Astrocyte (in vitro differentiated cells and primary cell): ENCODE results near the gene KLHDC8B. TPM values are rescaled to one million over a fixed set of nuclear protein-coding genes. Genes with fewer than 3 reads are reported as not detected.

Source experiments
- DNase-seq: peaks from one replicate; pipeline ENCODE4 v3.0.0-alpha.2; 2010; ENCODE audit warnings: low read depth
- FAIRE-seq: peaks from 2 replicates; lab custom pipeline; 2011; peaks lifted over from hg19 to GRCh38; lab: Jason Lieb, UNC
- H2AFZ ChIP-seq: 2 replicates; pipeline ENCODE4 v1.6.0; 2012; ENCODE audit warnings: low read depth, low read length, inconsistent platforms
- H3K27ac ChIP-seq: 2 replicates; pipeline ENCODE4 v1.5.1; 2011; ENCODE audit warnings: low read depth, low read length, inconsistent platforms
- H3K27me3 ChIP-seq: 2 replicates; pipeline ENCODE4 v1.6.0; 2011; ENCODE audit warnings: low read length, inconsistent platforms; ENCODE audit not compliant: insufficient read depth
- H3K36me3 ChIP-seq: 2 replicates; pipeline ENCODE4 v1.5.1; 2011; ENCODE audit warnings: low read length, inconsistent platforms; ENCODE audit not compliant: insufficient read depth
- H3K4me1 ChIP-seq: 2 replicates; pipeline ENCODE4 v1.5.1; 2011; ENCODE audit warnings: low read length, inconsistent platforms; ENCODE audit not compliant: insufficient read depth
- H3K4me2 ChIP-seq: 2 replicates; pipeline ENCODE4 v1.6.0; 2012; ENCODE audit warnings: low read length, inconsistent platforms
- H3K4me3 ChIP-seq: 2 replicates; pipeline ENCODE4 v1.5.1; 2011; ENCODE audit warnings: low read depth, mild to moderate bottlenecking, low read length, inconsistent platforms; ENCODE audit not compliant: insufficient read depth
- H3K79me2 ChIP-seq: 2 replicates; pipeline ENCODE4 v1.6.0; 2012; ENCODE audit warnings: mild to moderate bottlenecking, low read length, inconsistent platforms; ENCODE audit not compliant: insufficient read depth
- H3K9ac ChIP-seq: 2 replicates; pipeline ENCODE4 v1.6.0; 2012; ENCODE audit warnings: mild to moderate bottlenecking, low read length, inconsistent platforms
- H3K9me3 ChIP-seq: 2 replicates; pipeline ENCODE4 v1.5.1; 2012; ENCODE audit warnings: low read depth, mild to moderate bottlenecking, low read length, inconsistent platforms; ENCODE audit not compliant: insufficient read depth
- H4K20me1 ChIP-seq: 2 replicates; pipeline ENCODE4 v1.6.0; 2012; ENCODE audit warnings: low read length, inconsistent platforms; ENCODE audit not compliant: insufficient read depth
- H3K27ac Mint-ChIP-seq: one replicate; pipeline ENCODE4 v1.8.0; 2021; ENCODE audit warnings: mild to moderate bottlenecking, mixed read lengths; ENCODE audit not compliant: unreplicated experiment
- H3K27me3 Mint-ChIP-seq: one replicate; pipeline ENCODE4 v1.8.0; 2021; ENCODE audit warnings: low read depth, mixed read lengths; ENCODE audit not compliant: unreplicated experiment
- H3K36me3 Mint-ChIP-seq: one replicate; pipeline ENCODE4 v1.8.0; 2021; ENCODE audit warnings: low read depth, mixed read lengths; ENCODE audit not compliant: unreplicated experiment
- H3K4me1 Mint-ChIP-seq: one replicate; pipeline ENCODE4 v1.8.0; 2021; ENCODE audit warnings: low read depth, mixed read lengths; ENCODE audit not compliant: unreplicated experiment
- H3K4me3 Mint-ChIP-seq: one replicate; pipeline ENCODE4 v1.8.0; 2021; ENCODE audit warnings: mild to moderate bottlenecking, moderate library complexity, mixed read lengths; ENCODE audit not compliant: unreplicated experiment
- H3K9me3 Mint-ChIP-seq: one replicate; pipeline ENCODE4 v1.8.0; 2021; ENCODE audit warnings: mild to moderate bottlenecking, mixed read lengths; ENCODE audit not compliant: unreplicated experiment
- EZH2 ChIP-seq: IDR thresholded peaks from 2 replicates; pipeline ENCODE4 v1.6.1; 2012; ENCODE audit warnings: mild to moderate bottlenecking, low read length, inconsistent platforms; ENCODE audit not compliant: insufficient read depth
- total RNA-seq: library from RNA; stranded (reverse); gene quantifications from 2 replicates; pipeline ENCODE4 v1.2.1, GENCODE V29; 2021
- TF ChIP-seq, protein P1 (sequence below): IDR thresholded peaks from 2 replicates; pipeline ENCODE4 v1.5.1; 2011; ENCODE audit warnings: low read depth, mild to moderate bottlenecking, inconsistent platforms, low read length, moderate library complexity; ENCODE audit not compliant: insufficient read depth

Gene KLHDC8B
- total RNA-seq, 1 donor from 2014 or later: 31.6 TPM

GRCh38 chr3:49135499-49135898 lies 35.9 kb upstream of the KLHDC8B start:
- TF ChIP-seq EZH2: no peak
- TF ChIP-seq, protein P1, sequence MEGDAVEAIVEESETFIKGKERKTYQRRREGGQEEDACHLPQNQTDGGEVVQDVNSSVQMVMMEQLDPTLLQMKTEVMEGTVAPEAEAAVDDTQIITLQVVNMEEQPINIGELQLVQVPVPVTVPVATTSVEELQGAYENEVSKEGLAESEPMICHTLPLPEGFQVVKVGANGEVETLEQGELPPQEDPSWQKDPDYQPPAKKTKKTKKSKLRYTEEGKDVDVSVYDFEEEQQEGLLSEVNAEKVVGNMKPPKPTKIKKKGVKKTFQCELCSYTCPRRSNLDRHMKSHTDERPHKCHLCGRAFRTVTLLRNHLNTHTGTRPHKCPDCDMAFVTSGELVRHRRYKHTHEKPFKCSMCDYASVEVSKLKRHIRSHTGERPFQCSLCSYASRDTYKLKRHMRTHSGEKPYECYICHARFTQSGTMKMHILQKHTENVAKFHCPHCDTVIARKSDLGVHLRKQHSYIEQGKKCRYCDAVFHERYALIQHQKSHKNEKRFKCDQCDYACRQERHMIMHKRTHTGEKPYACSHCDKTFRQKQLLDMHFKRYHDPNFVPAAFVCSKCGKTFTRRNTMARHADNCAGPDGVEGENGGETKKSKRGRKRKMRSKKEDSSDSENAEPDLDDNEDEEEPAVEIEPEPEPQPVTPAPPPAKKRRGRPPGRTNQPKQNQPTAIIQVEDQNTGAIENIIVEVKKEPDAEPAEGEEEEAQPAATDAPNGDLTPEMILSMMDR: no peak
- H3K4me1 Mint-ChIP-seq: peaks cover 10% of the 10 kb centered on the region
- Histone ChIP-seq H3K4me2 (no peak overlapping the region), H3K36me3 (peaks cover 3% of the 10 kb centered on the region), H4K20me1 (peaks cover 16% of the 10 kb centered on the region), H3K27me3 (no peaks in the 10 kb centered on the region), H3K9me3 (no peaks in the 10 kb centered on the region), H3K9ac (no peak overlapping the region), H3K4me3 (no peak overlapping the region), H2AFZ (no peak overlapping the region), H3K27ac (no peak overlapping the region), H3K4me1 (peaks cover 22% of the 10 kb centered on the region), H3K79me2 (peaks cover 24% of the 10 kb centered on the region)
- no peak for FAIRE-seq
- H3K27ac Mint-ChIP-seq: no peak overlapping the region
- no peaks in the 10 kb centered on the region for H3K27me3 Mint-ChIP-seq
- H3K4me3 Mint-ChIP-seq: peak overlapping the region; percentile 14
- H3K36me3 Mint-ChIP-seq: peaks cover 3% of the 10 kb centered on the region
- H3K9me3 Mint-ChIP-seq: peaks cover 3% of the 10 kb centered on the region
- DNase-seq: no peak

DNA sequence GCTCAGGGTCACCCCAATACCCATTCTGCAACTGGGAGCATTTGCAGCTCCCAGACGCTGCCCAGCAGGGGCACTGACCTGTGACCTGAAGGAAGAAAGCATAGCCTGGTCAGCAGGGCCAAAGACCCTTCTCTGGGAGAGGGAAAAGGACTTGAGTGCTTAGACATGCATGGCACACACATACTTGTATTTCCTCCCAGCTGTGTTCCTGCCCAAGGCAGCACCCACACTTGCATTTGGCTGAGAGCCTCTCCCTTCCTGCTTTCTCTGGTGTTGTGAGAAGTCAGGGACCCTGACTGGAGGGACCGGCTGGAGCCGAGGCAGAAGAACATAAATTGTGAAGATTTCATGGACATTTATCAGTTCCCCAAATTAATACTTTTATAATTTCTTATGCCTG lies 31.3 kb upstream of the KLHDC8B start:
- Histone ChIP-seq H3K27ac (no peak overlapping the region), H3K4me3 (no peak overlapping the region), H3K9ac (no peak overlapping the region), H3K4me2 (no peak overlapping the region), H3K4me1 (no peaks in the 10 kb centered on the region), H4K20me1 (no peaks in the 10 kb centered on the region), H3K27me3 (no peaks in the 10 kb centered on the region), H2AFZ (no peak overlapping the region), H3K36me3 (no peaks in the 10 kb centered on the region), H3K9me3 (no peaks in the 10 kb centered on the region), H3K79me2 (no peaks in the 10 kb centered on the region)
- peaks cover 17% of the 10 kb centered on the region for H3K9me3 Mint-ChIP-seq
- TF ChIP-seq, protein P1: no peak
- FAIRE-seq (no peak), DNase-seq (no peak)
- H3K27ac Mint-ChIP-seq: no peak overlapping the region
- H3K4me3 Mint-ChIP-seq: no peak overlapping the region
- peaks cover 4% of the 10 kb centered on the region for H3K27me3 Mint-ChIP-seq
- H3K4me1 Mint-ChIP-seq: peaks cover 3% of the 10 kb centered on the region
- peaks cover 2% of the 10 kb centered on the region for H3K36me3 Mint-ChIP-seq

DNA sequence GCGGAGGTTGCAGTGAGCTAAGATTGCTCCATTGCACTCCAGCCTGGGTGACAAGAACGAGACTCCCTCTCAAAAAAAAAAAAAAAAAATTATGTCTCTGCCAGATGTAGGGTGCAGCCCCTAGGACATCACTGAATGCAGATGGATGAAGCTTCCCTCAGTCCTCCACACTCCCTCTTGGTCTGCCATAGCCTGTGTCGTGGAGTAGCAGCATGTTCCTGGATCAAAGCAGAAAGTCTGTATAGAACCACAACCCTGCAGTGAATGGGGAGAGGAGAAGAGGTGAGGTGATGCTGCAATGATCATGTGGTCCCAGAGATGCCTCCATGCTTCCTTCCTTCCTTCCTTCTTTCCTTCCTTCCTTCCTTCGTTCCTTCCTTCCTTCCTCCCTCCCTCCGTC lies 23.2 kb upstream of the KLHDC8B start:
- Histone ChIP-seq H3K27me3 (no peaks in the 10 kb centered on the region), H3K4me1 (no peaks in the 10 kb centered on the region), H3K9ac (no peak overlapping the region), H4K20me1 (no peaks in the 10 kb centered on the region), H3K4me3 (no peak overlapping the region), H3K9me3 (no peaks in the 10 kb centered on the region), H3K4me2 (no peak overlapping the region), H3K79me2 (no peaks in the 10 kb centered on the region), H3K36me3 (no peaks in the 10 kb centered on the region), H2AFZ (no peak overlapping the region), H3K27ac (no peak overlapping the region)
- Mint-ChIP-seq H3K4me3 (no peak overlapping the region), H3K27me3 (peaks cover 20% of the 10 kb centered on the region), H3K9me3 (no peaks in the 10 kb centered on the region), H3K4me1 (no peaks in the 10 kb centered on the region), H3K27ac (no peak overlapping the region), H3K36me3 (no peaks in the 10 kb centered on the region)
- FAIRE-seq (no peak), DNase-seq (no peak)
- no peak for TF ChIP-seq EZH2
- TF ChIP-seq, protein P1: no peak
